PC-9 (cell line): Measurements from ENCODE around the gene GAL3ST2.

Source experiments
- CTCF ChIP-seq: fragments of 200-600 bp; sonication (generic); conservative IDR thresholded peaks from 2 replicates; pipeline ENCODE4 v1.6.1; 2017; ENCODE audit warnings: mixed run types, antibody characterized with exemption, mild to moderate bottlenecking, moderate library complexity
- EZH2 ChIP-seq: fragments of 200-600 bp; sonication (generic); IDR thresholded peaks from 2 replicates; pipeline ENCODE4 v1.8.0; 2017; ENCODE audit warnings: antibody characterized with exemption, low read depth

- TF ChIP-seq CTCF (no peak), EZH2 (no peak)
These were observed 33.0 kb downstream of the GAL3ST2 start for GRCh38 chr2:241809383-241810306.
